Tibial nerve (tissue), 4 donors: ENCODE measurements around the gene MCM3AP. TPM values are rescaled to one million over a fixed set of nuclear protein-coding genes. Genes with fewer than 3 reads are reported as not detected.

ENCODE experiments used
- DNase-seq, 2 donors: peaks; one replicate each; pipeline ENCODE4 v3.0.0-alpha.2; 2019; ENCODE audit warnings: low spot score in 2 of 2
- H3K27ac ChIP-seq, 4 donors: fragments of 200-600 bp; sonication (generic) in 3 of 4; one replicate each; pipeline ENCODE4 v1.5.1; 2017 to 2019; ENCODE audit warnings: mild to moderate bottlenecking in 1 of 4
- H3K27me3 ChIP-seq, 2 donors: fragments of 200-600 bp; sonication (generic) in 1 of 2; one replicate each; pipeline versions ENCODE4 v1.5.1 to v1.6.0; 2017 to 2019
- H3K36me3 ChIP-seq, 3 donors: fragments of 200-600 bp; sonication (generic); one replicate each; pipeline ENCODE4 v1.5.1; 2018 to 2019
- H3K4me1 ChIP-seq, 4 donors: fragments of 200-600 bp; sonication (generic) in 3 of 4; one replicate each; pipeline ENCODE4 v1.5.1; 2017 to 2019
- H3K4me3 ChIP-seq, 4 donors: fragments of 200-600 bp; sonication (generic) in 3 of 4; one replicate each; pipeline ENCODE4 v1.5.1; 2017 to 2019; ENCODE audit warnings: mild to moderate bottlenecking in 1 of 4, moderate library complexity in 1 of 4
- H3K9me3 ChIP-seq, 4 donors: fragments of 200-600 bp; sonication (generic) in 3 of 4; one replicate each; pipeline ENCODE4 v1.5.1; 2017 to 2019
- CTCF ChIP-seq, 5 experiments: fragments of 200-600 bp in 3 of 5; fragments of 450-650 bp in 2 of 5; sonication (generic) in 3 of 5; IDR thresholded peaks; one replicate each; pipeline ENCODE4 v1.5.1; 2016 to 2019; ENCODE audit warnings: antibody characterized with exemption in 5 of 5, mild to moderate bottlenecking in 3 of 5, moderate library complexity in 2 of 5
- EP300 ChIP-seq, 2 donors: sonication (generic); formaldehyde crosslinking; IDR thresholded peaks; one replicate each; pipeline ENCODE4 v1.6.1; 2017; ENCODE audit warnings: antibody characterized with exemption in 2 of 2, mild to moderate bottlenecking in 1 of 2
- POLR2A ChIP-seq, 2 donors: fragments of 450-650 bp; IDR thresholded peaks; one replicate each; pipeline ENCODE4 v1.6.1; 2017; ENCODE audit warnings: antibody characterized with exemption in 2 of 2, mild to moderate bottlenecking in 2 of 2, moderate library complexity in 2 of 2
- WGBS, 2 donors: methylation state at CpG; one replicate each; pipeline ENCODE4 v1.1.5; 2018; 5-methylcytosine and 5-hydroxymethylcytosine counted together
- total RNA-seq, 4 donors: library from RNA; depleted of rRNA; stranded (reverse); fragments of >200 nt; gene quantifications; one replicate each; pipeline ENCODE4 v1.1.0, GENCODE V29; 2016

The MCM3AP gene
- total RNA-seq, 4 donors from 2014 or later, result 112 to 180 (median 146) TPM

DNA sequence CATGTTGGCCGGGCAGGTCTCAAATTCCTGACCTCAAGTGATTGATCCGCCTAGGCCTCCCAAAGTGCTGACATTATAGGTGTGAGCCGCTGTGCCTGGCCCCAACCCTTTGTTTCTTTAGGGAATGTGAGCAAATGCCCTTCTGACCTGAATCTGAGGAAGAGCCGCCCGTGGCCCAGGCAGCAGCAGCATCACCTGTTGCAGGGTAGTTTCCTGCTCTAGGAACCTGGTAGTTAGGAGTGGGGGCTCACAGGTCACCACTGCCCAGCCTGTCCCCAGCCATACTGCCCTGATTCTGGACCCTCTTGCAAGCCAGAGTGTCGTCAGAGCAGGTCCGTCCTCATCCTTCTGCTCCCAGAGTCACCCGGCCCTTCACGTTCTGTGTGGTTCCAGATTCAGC, 13.8 kb upstream of the MCM3AP start:
- TF ChIP-seq EP300 (IDR thresholded peaks at IDR 0.05) (no peak), POLR2A (IDR thresholded peaks at IDR 0.05) (no peak), CTCF (IDR thresholded peaks at IDR 0.05) (no peak)
- no peaks in the 10 kb centered on the region for H3K27me3 ChIP-seq

GRCh38 chr21:46297338-46298271, 12.2 kb upstream of the MCM3AP start:
- no peaks in the 10 kb centered on the region for H3K9me3 ChIP-seq
- H3K27ac ChIP-seq, result peak overlapping the region; percentile 29 to 73 (median 64)
- peak overlapping the region; percentile 22 to 60 (median 44) for H3K4me3 ChIP-seq
- 3 to 9% methylated on average over 71 to 73 of the region's 84 CpGs for WGBS, 2 donors
- H3K4me1 ChIP-seq, result peaks cover 0 to 36% (median 2%) of the 10 kb centered on the region in 4 donors
- no peak for TF ChIP-seq CTCF (IDR thresholded peaks at IDR 0.05)
- TF ChIP-seq POLR2A (IDR thresholded peaks at IDR 0.05), result no peak
- TF ChIP-seq EP300 (IDR thresholded peaks at IDR 0.05), result no peak
- H3K27me3 ChIP-seq, result no peaks in the 10 kb centered on the region
- H3K36me3 ChIP-seq, result peaks cover 0 to 28% (median 0%) of the 10 kb centered on the region in 3 donors
- no peak for DNase-seq

More for the DNA sequence above, 13.8 kb upstream of the MCM3AP start:
- peaks cover 0 to 30% (median 0%) of the 10 kb centered on the region in 3 donors for H3K36me3 ChIP-seq
- WGBS, 2 donors, result 83 to 89% methylated on average over 9 of the region's 9 CpGs
- H3K4me1 ChIP-seq, result peaks cover 0 to 36% (median 2%) of the 10 kb centered on the region in 4 donors
- no peak for DNase-seq
- H3K9me3 ChIP-seq, result no peaks in the 10 kb centered on the region
- no peak overlapping the region for H3K4me3 ChIP-seq
- no peak overlapping the region for H3K27ac ChIP-seq

- peak; percentile 85 to 86 for DNase-seq
These were observed 10.8 kb upstream of the MCM3AP start for GRCh38 chr21:46295996-46296752.

GRCh38 chr21:46295177-46295770, 9.9 kb upstream of the MCM3AP start:
- Histone ChIP-seq H3K36me3 (peaks cover 0 to 21% (median 0%) of the 10 kb centered on the region in 3 donors), H3K9me3 (no peaks in the 10 kb centered on the region), H3K4me1 (peaks cover 0 to 36% (median 2%) of the 10 kb centered on the region in 4 donors), H3K27me3 (no peaks in the 10 kb centered on the region), H3K27ac (peak overlapping the region in 3 of 4 donors; percentile 63 to 73 (median 72)), H3K4me3 (no peak overlapping the region)
- TF ChIP-seq EP300 (IDR thresholded peaks at IDR 0.05) (no peak), POLR2A (IDR thresholded peaks at IDR 0.05) (no peak), CTCF (IDR thresholded peaks at IDR 0.05) (no peak)
- WGBS, 2 donors, result 42 to 55% methylated on average over 8 to 9 of the region's 9 CpGs
- DNase-seq, result no peak

More at GRCh38 chr21:46295996-46296752, 10.8 kb upstream of the MCM3AP start:
- peak overlapping the region in 3 of 4 donors; percentile 63 to 73 (median 72) for H3K27ac ChIP-seq
- no peaks in the 10 kb centered on the region for H3K27me3 ChIP-seq
- 49 to 66% methylated on average over 24 to 26 of the region's 29 CpGs for WGBS, 2 donors
- TF ChIP-seq CTCF (IDR thresholded peaks at IDR 0.05) (no peak), POLR2A (IDR thresholded peaks at IDR 0.05) (no peak), EP300 (IDR thresholded peaks at IDR 0.05) (peak in 1 of 2 donors; percentile 60)
- peaks cover 0 to 27% (median 0%) of the 10 kb centered on the region in 3 donors for H3K36me3 ChIP-seq
- H3K4me1 ChIP-seq, result peaks cover 0 to 36% (median 2%) of the 10 kb centered on the region in 4 donors
- no peaks in the 10 kb centered on the region for H3K9me3 ChIP-seq
- peak overlapping the region in 2 of 4 donors; percentile 48 to 60 for H3K4me3 ChIP-seq
